Keratinocyte (primary cell): ENCODE measurements around the gene ZNF236. TPM values are rescaled to one million over a fixed set of nuclear protein-coding genes. Genes with fewer than 3 reads are reported as not detected.

Experiments used
- DNase-seq: peaks from one replicate; pipeline ENCODE4 v3.0.0-alpha.2; 2011; ENCODE audit warnings: low read depth, missing footprints, low spot score
- FAIRE-seq: peaks from 2 replicates; lab custom pipeline; 2011; peaks lifted over from hg19 to GRCh38; lab: Jason Lieb, UNC
- H2AFZ ChIP-seq: 2 replicates; pipeline ENCODE4 v1.6.0; 2012; ENCODE audit warnings: low read length, control low read depth, inconsistent platforms; ENCODE audit not compliant: control insufficient read depth
- H3K27ac ChIP-seq: 2 replicates; pipeline ENCODE4 v1.5.1; 2011; ENCODE audit warnings: low read length; ENCODE audit not compliant: control insufficient read depth, insufficient read depth
- H3K27me3 ChIP-seq: 3 replicates; pipeline ENCODE4 v1.6.0; 2011; ENCODE audit warnings: low read length; ENCODE audit not compliant: control insufficient read depth, insufficient read depth; ENCODE audit errors: extremely low read depth
- H3K36me3 ChIP-seq, 2 experiments: 2 replicates in 1 of 2; 3 replicates in 1 of 2; pipeline ENCODE4 v1.5.1; 2011; ENCODE audit warnings: low read length in 2 of 2, mild to moderate bottlenecking in 1 of 2; ENCODE audit not compliant: control insufficient read depth in 2 of 2, insufficient read depth in 2 of 2; ENCODE audit errors: extremely low read depth in 1 of 2
- H3K4me1 ChIP-seq: 3 replicates; pipeline ENCODE4 v1.5.1; 2011; ENCODE audit warnings: low read length; ENCODE audit not compliant: control insufficient read depth, insufficient read depth; ENCODE audit errors: extremely low read depth
- H3K4me2 ChIP-seq: 3 replicates; pipeline ENCODE4 v1.6.0; 2011; ENCODE audit warnings: low read depth, low read length; ENCODE audit not compliant: control insufficient read depth, insufficient read depth; ENCODE audit errors: extremely low read depth
- H3K4me3 ChIP-seq, 3 experiments: fragments of 200-600 bp in 1 of 3; sonication (generic) in 1 of 3; 2 replicates in 2 of 3; 3 replicates in 1 of 3; pipeline ENCODE4 v1.5.1; 2011 to 2016; ENCODE audit warnings: low read length in 3 of 3, mild to moderate bottlenecking in 3 of 3, control low read depth in 2 of 3, inconsistent platforms in 1 of 3, low read depth in 1 of 3, mixed read lengths in 1 of 3, mixed run types in 1 of 3, moderate library complexity in 1 of 3; ENCODE audit not compliant: control insufficient read depth in 2 of 3, insufficient read depth in 2 of 3; ENCODE audit errors: extremely low read depth in 1 of 3
- H3K79me2 ChIP-seq: 2 replicates; pipeline ENCODE4 v1.6.0; 2012; ENCODE audit warnings: low read length; ENCODE audit not compliant: control insufficient read depth, insufficient read depth
- H3K9ac ChIP-seq: 3 replicates; pipeline ENCODE4 v1.6.0; 2011; ENCODE audit warnings: low read length; ENCODE audit not compliant: control insufficient read depth, insufficient read depth; ENCODE audit errors: extremely low read depth
- H3K9me1 ChIP-seq: 3 replicates; pipeline ENCODE4 v1.6.0; 2011; ENCODE audit warnings: low read length; ENCODE audit not compliant: control insufficient read depth, insufficient read depth; ENCODE audit errors: extremely low read depth
- H3K9me3 ChIP-seq: 2 replicates; pipeline ENCODE4 v1.5.1; 2012; ENCODE audit warnings: low read depth, low read length; ENCODE audit not compliant: control insufficient read depth
- H4K20me1 ChIP-seq: 3 replicates; pipeline ENCODE4 v1.6.0; 2011; ENCODE audit warnings: low read length; ENCODE audit not compliant: control insufficient read depth, insufficient read depth; ENCODE audit errors: extremely low read depth
- CTCF ChIP-seq, 3 experiments: IDR thresholded peaks in 1 of 3; conservative IDR thresholded peaks in 1 of 3; optimal IDR thresholded peaks in 1 of 3; 2 replicates in 2 of 3; 3 replicates in 1 of 3; pipeline versions ENCODE3 to v1.5.1; 2011; ENCODE audit warnings: low read length in 3 of 3, mild to moderate bottlenecking in 3 of 3, moderate library complexity in 2 of 3, control low read depth in 1 of 3, inconsistent platforms in 1 of 3; ENCODE audit not compliant: insufficient read depth in 2 of 3; ENCODE audit errors: extremely low read depth in 1 of 3
- EZH2 ChIP-seq: IDR thresholded peaks from one replicate; pipeline ENCODE4 v1.6.1; 2012; ENCODE audit warnings: inconsistent platforms, mild to moderate bottlenecking, low read length, moderate library complexity
- dilution Hi-C: fragments of 300-500 bp; cut with MboI; formaldehyde crosslinking; loops from one replicate; pipeline ENCODE4 v1.7.0; 2020; ENCODE audit warnings: low sequenced_read_pairs; ENCODE audit not compliant: extremely low pct_ligation_motif_present
- polyA plus RNA-seq, 5 experiments: library from polyadenylated mRNA; depleted of rRNA in 3 of 5; stranded (reverse) in 3 of 5; stranded (forward) in 1 of 5; unstranded in 1 of 5; fragments of >200 nt; gene quantifications; 1 replicate in 1 of 5; 2 replicates in 3 of 5; 3 replicates in 1 of 5; pipeline versions ENCODE4 v1.2.1 to v1.2.3, GENCODE V29; 2011 to 2012; ENCODE audit warnings: missing spikeins in 2 of 5, low read depth in 1 of 5, low replicate concordance in 1 of 5

The ZNF236 gene
- polyA plus RNA-seq, 1 donor (not counting 4 experiments of a cell fraction or from before 2014, with no cell fraction given): 4.5 TPM

- H3K4me2 ChIP-seq: no peak overlapping the region
- TF ChIP-seq EZH2: no peak
- TF ChIP-seq CTCF (optimal IDR thresholded peaks at IDR 0.05 in 1 of 3, IDR thresholded peaks at IDR 0.05 in 1 of 3, conservative IDR thresholded peaks at IDR 0.05 in 1 of 3; ENCODE audit: extremely low read depth in 1 of 3, insufficient read depth in 2 of 3, low read length in 3 of 3): no peak
- no peaks in the 10 kb centered on the region for H4K20me1 ChIP-seq
- FAIRE-seq: no peak
- no peak overlapping the region for H2AFZ ChIP-seq
- no peak overlapping the region for H3K27ac ChIP-seq
- no peaks in the 10 kb centered on the region for H3K79me2 ChIP-seq
- no peaks in the 10 kb centered on the region for H3K36me3 ChIP-seq
- no peak overlapping the region for H3K4me3 ChIP-seq
- DNase-seq: no peak
- H3K9ac ChIP-seq: no peak overlapping the region
- H3K27me3 ChIP-seq: peaks cover 6% of the 10 kb centered on the region
- no peaks in the 10 kb centered on the region for H3K4me1 ChIP-seq
- no peaks in the 10 kb centered on the region for H3K9me1 ChIP-seq
- no peaks in the 10 kb centered on the region for H3K9me3 ChIP-seq
- dilution Hi-C loops: no loop called here
These were observed 174.1 kb downstream of the ZNF236 start for GRCh38 chr18:76996429-76996828.

GRCh38 chr18:76997951-76998808 lies 175.8 kb downstream of the ZNF236 start:
- H3K36me3 ChIP-seq: no peaks in the 10 kb centered on the region
- H3K9ac ChIP-seq: no peak overlapping the region
- no peak overlapping the region for H3K27ac ChIP-seq
- FAIRE-seq (no peak), DNase-seq (no peak)
- dilution Hi-C loops: no loop called here
- no peak overlapping the region for H3K4me3 ChIP-seq
- H3K4me2 ChIP-seq: no peak overlapping the region
- TF ChIP-seq EZH2 (no peak), CTCF (optimal IDR thresholded peaks at IDR 0.05 in 1 of 3, IDR thresholded peaks at IDR 0.05 in 1 of 3, conservative IDR thresholded peaks at IDR 0.05 in 1 of 3; ENCODE audit: extremely low read depth in 1 of 3, insufficient read depth in 2 of 3, low read length in 3 of 3) (no peak)
- no peak overlapping the region for H2AFZ ChIP-seq
- H4K20me1 ChIP-seq: no peaks in the 10 kb centered on the region
- H3K79me2 ChIP-seq: no peaks in the 10 kb centered on the region
- peaks cover 4% of the 10 kb centered on the region for H3K27me3 ChIP-seq
- no peaks in the 10 kb centered on the region for H3K4me1 ChIP-seq
- H3K9me3 ChIP-seq: no peaks in the 10 kb centered on the region
- H3K9me1 ChIP-seq: no peaks in the 10 kb centered on the region
